BLaER1 (cell line): Measurements from ENCODE around the gene TMEM151B.

Experiments used
- H3K27ac ChIP-seq: shearing (Covaris generic); formaldehyde crosslinking; 2 replicates; pipeline ENCODE4 v1.8.1; 2022
- H3K27me3 ChIP-seq: shearing (Covaris generic); formaldehyde crosslinking; 2 replicates; pipeline ENCODE4 v1.8.1; 2022
- H3K36me3 ChIP-seq: shearing (Covaris generic); formaldehyde crosslinking; 2 replicates; pipeline ENCODE4 v1.8.1; 2022
- H3K4me1 ChIP-seq: shearing (Covaris generic); formaldehyde crosslinking; 2 replicates; pipeline ENCODE4 v1.8.1; 2022
- H3K4me2 ChIP-seq: shearing (Covaris generic); formaldehyde crosslinking; 2 replicates; pipeline ENCODE4 v1.8.1; 2022
- H3K4me3 ChIP-seq: shearing (Covaris generic); formaldehyde crosslinking; 2 replicates; pipeline ENCODE4 v1.8.1; 2022
- H3K9ac ChIP-seq: shearing (Covaris generic); formaldehyde crosslinking; 2 replicates; pipeline ENCODE4 v1.8.1; 2022
- H3K9me3 ChIP-seq: shearing (Covaris generic); formaldehyde crosslinking; 2 replicates; pipeline ENCODE4 v1.8.1; 2022
- H4K20me1 ChIP-seq: shearing (Covaris generic); formaldehyde crosslinking; 2 replicates; pipeline ENCODE4 v1.8.1; 2022
- Cebpa-rat ChIP-seq: shearing (Covaris generic); IDR thresholded peaks from 2 replicates; pipeline ENCODE4 v1.8.1; 2022

Gene TMEM151B

DNA sequence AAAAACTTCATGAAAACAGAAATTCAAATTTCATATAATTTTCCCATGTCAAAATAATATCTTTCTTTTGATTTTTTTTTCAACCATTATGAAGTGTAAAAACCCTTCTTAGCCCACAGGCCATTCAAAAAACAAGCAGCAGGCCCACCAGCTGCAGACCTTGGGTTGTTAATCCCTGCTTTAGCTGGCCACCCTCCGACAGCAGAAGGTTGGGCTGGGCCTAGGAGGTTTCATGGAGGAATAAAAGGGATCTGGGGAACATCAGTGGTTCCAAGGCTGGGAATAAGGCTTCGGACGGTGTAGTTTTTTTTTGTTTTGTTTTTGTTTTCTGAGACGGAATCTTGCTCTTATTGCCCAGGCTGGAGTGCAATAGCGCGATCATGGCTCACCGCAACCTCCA is 26.9 kb upstream of the TMEM151B start:
- H3K9ac ChIP-seq: no peak overlapping the region
- no peak overlapping the region for H3K27ac ChIP-seq
- H3K27me3 ChIP-seq: no peaks in the 10 kb centered on the region
- no peak for TF ChIP-seq Cebpa-rat
- H4K20me1 ChIP-seq: peaks cover 14% of the 10 kb centered on the region
- peaks cover 15% of the 10 kb centered on the region for H3K4me1 ChIP-seq
- H3K4me2 ChIP-seq: no peak overlapping the region
- H3K9me3 ChIP-seq: no peaks in the 10 kb centered on the region
- no peak overlapping the region for H3K4me3 ChIP-seq
- H3K36me3 ChIP-seq: peaks cover 4% of the 10 kb centered on the region

DNA sequence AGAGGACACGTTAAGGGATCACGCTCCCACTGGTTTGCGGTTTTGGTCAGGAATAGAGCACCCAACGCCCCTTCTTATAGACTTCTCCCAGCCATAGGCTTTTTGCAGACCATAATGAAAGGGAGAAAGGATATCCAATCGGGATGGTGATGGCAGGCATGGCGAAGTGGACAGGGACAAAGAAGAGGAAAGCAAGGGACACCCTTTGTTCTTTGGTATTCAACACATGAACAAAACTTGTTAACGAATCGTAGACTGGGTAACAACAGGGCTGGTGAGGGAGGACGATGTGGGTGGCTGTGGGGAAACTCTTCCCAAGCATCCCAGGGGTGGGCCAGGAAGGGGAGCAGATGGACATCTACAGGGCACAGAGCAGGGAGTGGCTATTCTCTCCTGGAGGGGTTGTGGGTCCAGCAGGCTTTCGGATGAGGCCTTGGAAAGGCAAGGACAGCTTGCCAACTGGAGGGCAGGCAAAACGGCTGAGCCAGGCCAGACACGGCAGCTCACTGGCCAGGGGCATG is 24.8 kb upstream of the TMEM151B start:
- no peaks in the 10 kb centered on the region for H3K27me3 ChIP-seq
- H3K27ac ChIP-seq: peak overlapping the region; percentile 98; the same call in 1 of the 2 replicates
- peaks cover 35% of the 10 kb centered on the region for H3K4me1 ChIP-seq
- H3K9me3 ChIP-seq: no peaks in the 10 kb centered on the region
- H4K20me1 ChIP-seq: peaks cover 35% of the 10 kb centered on the region
- TF ChIP-seq Cebpa-rat: no peak
- peak overlapping the region; percentile 95 for H3K4me3 ChIP-seq
- H3K36me3 ChIP-seq: peaks cover 25% of the 10 kb centered on the region
- peak overlapping the region; percentile 71 for H3K4me2 ChIP-seq
- H3K9ac ChIP-seq: peak overlapping the region; percentile 99

DNA sequence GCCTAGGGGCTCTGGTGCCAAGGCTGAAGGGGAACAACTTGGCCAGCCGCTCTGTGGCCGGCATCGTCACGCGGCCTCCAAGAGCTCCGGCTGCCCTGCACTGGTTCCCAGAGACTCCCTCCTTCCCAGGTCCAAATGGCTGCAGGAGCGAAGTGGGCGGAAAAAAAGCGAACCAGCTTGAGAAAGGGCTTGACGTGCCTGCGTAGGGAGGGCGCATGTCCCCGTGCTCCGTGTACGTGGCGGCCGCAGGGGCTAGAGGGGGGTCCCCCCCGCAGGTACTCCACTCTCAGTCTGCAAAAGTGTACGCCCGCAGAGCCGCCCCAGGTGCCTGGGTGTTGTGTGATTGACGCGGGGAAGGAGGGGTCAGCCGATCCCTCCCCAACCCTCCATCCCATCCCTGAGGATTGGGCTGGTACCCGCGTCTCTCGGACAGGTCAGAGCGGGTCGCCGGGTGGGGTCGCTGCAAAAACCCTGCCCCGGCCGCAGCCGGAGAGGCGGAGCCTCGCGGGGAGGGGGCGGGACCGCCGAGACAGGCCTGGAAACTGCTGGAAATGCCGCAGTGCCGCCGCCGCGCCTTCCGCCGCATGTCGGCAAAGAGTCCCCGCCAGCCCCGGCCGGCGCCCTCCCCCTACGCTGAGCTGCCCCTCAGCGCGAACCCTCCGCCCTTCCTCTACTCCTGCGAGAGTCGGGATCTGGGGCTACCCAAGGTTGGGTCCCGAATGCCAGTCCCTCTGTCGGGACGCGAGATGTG is 24.2 kb upstream of the TMEM151B start:
- Histone ChIP-seq H3K27me3 (no peaks in the 10 kb centered on the region), H4K20me1 (peaks cover 41% of the 10 kb centered on the region), H3K4me2 (peak overlapping the region; percentile 71), H3K27ac (peak overlapping the region; percentile 98), H3K4me1 (peaks cover 42% of the 10 kb centered on the region), H3K4me3 (peak overlapping the region; percentile 95), H3K36me3 (peaks cover 32% of the 10 kb centered on the region), H3K9me3 (no peaks in the 10 kb centered on the region), H3K9ac (peak overlapping the region; percentile 99)
- no peak for TF ChIP-seq Cebpa-rat

DNA sequence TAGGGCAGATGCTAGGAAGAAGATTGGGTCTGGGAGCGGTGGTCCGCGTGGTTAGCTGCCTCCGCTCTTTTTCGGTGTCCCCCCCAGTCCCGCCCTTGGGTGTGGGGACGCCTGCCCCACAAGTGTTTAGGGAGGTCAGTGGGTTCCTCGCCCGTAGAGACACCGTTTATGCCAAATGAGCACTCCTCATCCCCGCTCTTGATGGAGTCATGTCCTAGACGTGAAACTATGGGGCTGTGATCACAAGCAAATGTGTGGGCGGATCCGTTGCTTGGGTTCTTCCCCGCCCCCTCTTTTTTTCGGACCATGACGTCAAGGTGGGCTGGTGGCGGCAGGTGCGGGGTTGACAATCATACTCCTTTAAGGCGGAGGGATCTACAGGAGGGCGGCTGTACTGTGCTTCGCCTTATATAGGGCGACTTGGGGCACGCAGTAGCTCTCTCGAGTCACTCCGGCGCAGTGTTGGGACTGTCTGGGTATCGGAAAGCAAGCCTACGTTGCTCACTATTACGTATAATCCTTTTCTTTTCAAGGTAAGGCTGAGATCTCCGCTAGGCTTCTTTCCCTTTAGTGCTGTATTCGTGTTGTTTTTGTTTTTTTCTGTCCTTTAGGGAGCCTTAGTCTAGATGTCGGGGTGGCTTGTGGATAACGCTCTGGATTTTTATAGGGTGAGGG is 23.4 kb upstream of the TMEM151B start, which contains the start of gene HSP90AB1:
HSP90AB1 (plus strand) TSS at position 439 of the 675 bp plus-strand sequence. CDS start 1,529 bp downstream, outside the sequence.
- no peak for TF ChIP-seq Cebpa-rat
- Histone ChIP-seq H3K36me3 (peaks cover 39% of the 10 kb centered on the region), H3K27ac (peak within 1 kb of the TSS; percentile 98), H3K4me3 (peak within 1 kb of the TSS; percentile 95), H3K9me3 (no peaks in the 10 kb centered on the region), H3K4me1 (peaks cover 43% of the 10 kb centered on the region), H3K27me3 (no peaks in the 10 kb centered on the region), H4K20me1 (peaks cover 48% of the 10 kb centered on the region), H3K4me2 (peak within 1 kb of the TSS; percentile 71), H3K9ac (peak within 1 kb of the TSS; percentile 99)

DNA sequence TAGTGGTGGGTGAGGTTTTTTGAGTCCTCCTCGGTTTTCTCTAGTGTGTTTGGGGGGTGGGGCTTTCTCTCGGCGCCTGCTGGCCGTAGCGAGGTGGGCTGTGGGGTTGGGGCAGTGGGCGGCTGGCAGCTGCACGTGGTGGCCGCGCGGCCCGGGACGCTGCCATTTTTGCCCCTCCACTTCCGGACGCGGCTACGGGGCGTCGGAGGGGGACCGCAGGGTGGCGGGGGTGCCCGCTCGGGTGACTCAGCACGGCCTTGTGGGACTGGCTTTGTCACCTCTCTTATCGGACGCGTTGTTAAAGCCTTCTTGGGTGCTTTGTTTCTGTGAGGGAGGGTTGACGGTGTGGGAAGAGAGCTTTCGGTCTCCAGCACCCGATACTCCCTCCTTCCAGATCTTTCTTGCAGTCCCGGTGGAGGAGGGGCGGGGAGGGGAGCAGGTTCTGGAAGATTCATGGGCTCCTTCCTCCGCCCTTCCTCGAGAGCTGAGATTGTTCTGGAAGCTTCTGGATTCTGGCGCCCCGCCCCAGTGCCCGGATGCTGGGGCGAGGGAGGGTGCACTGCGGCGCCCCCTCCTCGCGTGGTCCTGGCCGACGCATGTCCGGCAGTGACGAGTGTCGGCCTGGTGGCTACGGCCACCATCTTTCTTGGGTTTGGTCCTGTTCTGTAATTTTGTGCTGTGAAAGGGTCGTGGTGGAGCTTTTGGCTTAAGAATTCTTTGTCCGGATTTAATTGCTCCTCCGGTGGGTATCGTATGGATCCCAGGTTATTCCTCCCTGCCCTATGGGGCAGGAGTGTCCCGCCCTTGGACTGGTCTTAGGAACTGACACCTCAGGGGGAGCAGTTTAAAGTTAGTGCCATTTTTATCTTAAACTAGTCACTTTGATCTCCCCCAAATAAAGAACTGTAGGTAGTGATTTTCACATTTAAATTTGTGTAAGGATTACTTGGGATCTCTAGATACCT is 22.6 kb upstream of the TMEM151B start:
- Histone ChIP-seq H3K4me2 (peak overlapping the region; percentile 71), H3K4me1 (peaks cover 42% of the 10 kb centered on the region), H3K27ac (peak overlapping the region; percentile 98), H3K9me3 (no peaks in the 10 kb centered on the region), H3K4me3 (peak overlapping the region; percentile 95), H3K36me3 (peaks cover 47% of the 10 kb centered on the region), H4K20me1 (peaks cover 57% of the 10 kb centered on the region), H3K9ac (peak overlapping the region; percentile 99), H3K27me3 (no peaks in the 10 kb centered on the region)
- TF ChIP-seq Cebpa-rat: no peak

DNA sequence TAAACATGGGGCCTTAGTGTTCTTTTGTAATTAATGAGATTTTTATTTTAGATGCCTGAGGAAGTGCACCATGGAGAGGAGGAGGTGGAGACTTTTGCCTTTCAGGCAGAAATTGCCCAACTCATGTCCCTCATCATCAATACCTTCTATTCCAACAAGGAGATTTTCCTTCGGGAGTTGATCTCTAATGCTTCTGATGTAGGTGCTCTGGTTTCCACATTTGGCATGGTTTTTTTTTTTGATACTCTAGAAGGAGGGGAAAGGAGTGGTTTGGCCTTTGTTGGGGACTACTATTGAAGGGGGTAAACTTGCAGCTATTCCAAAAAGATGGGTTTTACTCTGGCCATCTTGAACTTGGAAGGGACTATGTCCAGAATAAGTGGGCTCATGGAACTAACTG is 21.7 kb upstream of the TMEM151B start:
- peaks cover 66% of the 10 kb centered on the region for H4K20me1 ChIP-seq
- H3K27me3 ChIP-seq: no peaks in the 10 kb centered on the region
- peaks cover 57% of the 10 kb centered on the region for H3K36me3 ChIP-seq
- H3K4me2 ChIP-seq: peak overlapping the region; percentile 71
- H3K4me1 ChIP-seq: peaks cover 48% of the 10 kb centered on the region
- no peak for TF ChIP-seq Cebpa-rat
- H3K9me3 ChIP-seq: no peaks in the 10 kb centered on the region
- H3K9ac ChIP-seq: peak overlapping the region; percentile 99
- peak overlapping the region; percentile 98; the same call in 1 of the 2 replicates for H3K27ac ChIP-seq
- H3K4me3 ChIP-seq: peak overlapping the region; percentile 95

DNA sequence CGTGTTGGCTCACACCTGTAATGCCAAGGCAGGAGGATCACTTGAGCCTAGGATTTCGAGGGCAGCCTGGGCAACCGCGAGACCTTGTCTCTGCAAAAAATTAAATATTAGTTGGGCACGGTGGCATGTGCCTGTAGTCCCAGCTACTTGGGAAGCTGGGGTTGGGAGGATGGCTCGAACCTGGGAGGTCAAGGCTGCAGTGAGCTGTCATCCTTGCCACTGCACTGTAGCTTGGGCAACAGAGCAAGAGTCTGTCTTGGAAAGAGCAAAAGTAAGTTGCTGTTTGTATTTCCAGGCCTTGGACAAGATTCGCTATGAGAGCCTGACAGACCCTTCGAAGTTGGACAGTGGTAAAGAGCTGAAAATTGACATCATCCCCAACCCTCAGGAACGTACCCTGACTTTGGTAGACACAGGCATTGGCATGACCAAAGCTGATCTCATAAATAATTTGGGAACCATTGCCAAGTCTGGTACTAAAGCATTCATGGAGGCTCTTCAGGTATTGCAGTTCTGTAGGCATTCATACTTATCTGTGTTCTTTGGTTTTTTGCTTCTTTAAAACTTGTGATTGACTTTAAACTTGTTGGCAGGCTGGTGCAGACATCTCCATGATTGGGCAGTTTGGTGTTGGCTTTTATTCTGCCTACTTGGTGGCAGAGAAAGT is 21.0 kb upstream of the TMEM151B start:
- no peak for TF ChIP-seq Cebpa-rat
- H3K27ac ChIP-seq: no peak overlapping the region
- H3K36me3 ChIP-seq: peaks cover 63% of the 10 kb centered on the region
- H3K4me3 ChIP-seq: peak overlapping the region; percentile 95
- H3K4me2 ChIP-seq: peak overlapping the region; percentile 71
- H4K20me1 ChIP-seq: peaks cover 73% of the 10 kb centered on the region
- peak overlapping the region; percentile 99; the same call in 1 of the 2 replicates for H3K9ac ChIP-seq
- H3K9me3 ChIP-seq: no peaks in the 10 kb centered on the region
- peaks cover 55% of the 10 kb centered on the region for H3K4me1 ChIP-seq
- H3K27me3 ChIP-seq: no peaks in the 10 kb centered on the region

DNA sequence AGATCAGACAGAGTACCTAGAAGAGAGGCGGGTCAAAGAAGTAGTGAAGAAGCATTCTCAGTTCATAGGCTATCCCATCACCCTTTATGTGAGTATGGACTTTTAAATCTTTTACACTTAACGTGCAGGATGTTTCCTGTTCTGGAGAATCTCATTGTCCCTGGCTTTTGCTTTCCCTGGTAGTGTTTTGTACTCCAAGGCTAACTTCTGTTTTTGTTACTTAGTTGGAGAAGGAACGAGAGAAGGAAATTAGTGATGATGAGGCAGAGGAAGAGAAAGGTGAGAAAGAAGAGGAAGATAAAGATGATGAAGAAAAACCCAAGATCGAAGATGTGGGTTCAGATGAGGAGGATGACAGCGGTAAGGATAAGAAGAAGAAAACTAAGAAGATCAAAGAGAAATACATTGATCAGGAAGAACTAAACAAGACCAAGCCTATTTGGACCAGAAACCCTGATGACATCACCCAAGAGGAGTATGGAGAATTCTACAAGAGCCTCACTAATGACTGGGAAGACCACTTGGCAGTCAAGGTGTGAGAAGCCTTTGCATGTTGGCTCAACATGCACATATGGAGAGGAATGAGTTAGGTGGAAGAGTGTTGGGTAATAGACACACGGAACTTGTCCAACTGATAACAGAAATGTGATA is 20.1 kb upstream of the TMEM151B start:
- TF ChIP-seq Cebpa-rat: no peak

More for the DNA sequence above, 20.1 kb upstream of the TMEM151B start:
- no peaks in the 10 kb centered on the region for H3K9me3 ChIP-seq
- H4K20me1 ChIP-seq: peaks cover 82% of the 10 kb centered on the region
- H3K36me3 ChIP-seq: peaks cover 73% of the 10 kb centered on the region
- H3K9ac ChIP-seq: no peak overlapping the region; the same call in 1 of the 2 replicates
- H3K4me2 ChIP-seq: peak overlapping the region; percentile 71
- no peak overlapping the region for H3K4me3 ChIP-seq
- H3K27ac ChIP-seq: no peak overlapping the region
- H3K27me3 ChIP-seq: no peaks in the 10 kb centered on the region
- H3K4me1 ChIP-seq: peaks cover 64% of the 10 kb centered on the region
